ENCODE data around the gene HPCAL1. TPM values are rescaled to one million over a fixed set of nuclear protein-coding genes. Genes with fewer than 3 reads are reported as not detected.

The HPCAL1 gene
- total and polyA plus RNA-seq, 2 of the 8 experiments (the other 6 are each of a cell fraction or from before 2014, with no cell fraction given) = 5.8 to 8.6 TPM

GRCh38 chr2:10344105-10345066 lies 41.7 kb downstream of the HPCAL1 start (continued):
- TF ChIP-seq NANOG (IDR thresholded peaks at IDR 0.05; ENCODE audit: insufficient read depth, low read depth, low read length, poor library complexity, severe bottlenecking) = no peak
- no peak for TF ChIP-seq CHD1 (IDR thresholded peaks at IDR 0.05; ENCODE audit: low read depth, low read length)
- TF ChIP-seq, protein P1, sequence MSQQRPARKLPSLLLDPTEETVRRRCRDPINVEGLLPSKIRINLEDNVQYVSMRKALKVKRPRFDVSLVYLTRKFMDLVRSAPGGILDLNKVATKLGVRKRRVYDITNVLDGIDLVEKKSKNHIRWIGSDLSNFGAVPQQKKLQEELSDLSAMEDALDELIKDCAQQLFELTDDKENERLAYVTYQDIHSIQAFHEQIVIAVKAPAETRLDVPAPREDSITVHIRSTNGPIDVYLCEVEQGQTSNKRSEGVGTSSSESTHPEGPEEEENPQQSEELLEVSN (IDR thresholded peaks at IDR 0.05) = no peak
- no peak for TF ChIP-seq CREB1 (IDR thresholded peaks at IDR 0.05)
